Esophagus squamous epithelium (tissue), 4 donors: Measurements from ENCODE around the gene BAHCC1.

ENCODE experiments used
- POLR2A ChIP-seq, 4 donors: fragments of 450-650 bp; IDR thresholded peaks; one replicate each; pipeline ENCODE4 v1.6.1; 2017; ENCODE audit warnings: antibody characterized with exemption in 4 of 4, mild to moderate bottlenecking in 4 of 4, moderate library complexity in 3 of 4
- TF ChIP-seq, protein P1 (sequence below), 6 experiments: fragments of 450-650 bp in 4 of 6; fragments of 200-600 bp in 2 of 6; sonication (generic) in 2 of 6; IDR thresholded peaks; one replicate each; pipeline ENCODE4 v1.5.1; 2016 to 2019; ENCODE audit warnings: antibody characterized with exemption in 6 of 6, mild to moderate bottlenecking in 4 of 6, moderate library complexity in 4 of 6

DNA sequence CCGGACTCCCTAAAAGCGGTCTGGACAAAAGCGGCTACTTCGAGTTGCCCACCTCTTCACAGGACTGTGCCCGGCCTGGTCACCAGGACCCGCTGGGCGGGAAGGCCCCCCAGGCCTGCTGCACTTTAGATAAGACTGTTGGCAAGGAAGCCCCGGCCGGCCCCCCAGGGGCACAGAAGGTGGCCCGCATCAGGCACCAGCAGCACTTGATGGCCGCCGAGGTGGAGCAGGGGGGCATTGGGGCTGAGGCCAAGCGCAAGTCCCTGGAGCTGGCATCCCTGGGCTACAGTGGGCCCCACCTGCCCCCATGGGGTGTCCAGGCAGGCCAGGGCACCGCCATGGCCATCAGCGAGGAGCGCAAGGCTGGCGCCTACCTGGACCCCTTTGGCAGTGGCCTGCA, 47.5 kb downstream of the BAHCC1 start:
- TF ChIP-seq, protein P1, sequence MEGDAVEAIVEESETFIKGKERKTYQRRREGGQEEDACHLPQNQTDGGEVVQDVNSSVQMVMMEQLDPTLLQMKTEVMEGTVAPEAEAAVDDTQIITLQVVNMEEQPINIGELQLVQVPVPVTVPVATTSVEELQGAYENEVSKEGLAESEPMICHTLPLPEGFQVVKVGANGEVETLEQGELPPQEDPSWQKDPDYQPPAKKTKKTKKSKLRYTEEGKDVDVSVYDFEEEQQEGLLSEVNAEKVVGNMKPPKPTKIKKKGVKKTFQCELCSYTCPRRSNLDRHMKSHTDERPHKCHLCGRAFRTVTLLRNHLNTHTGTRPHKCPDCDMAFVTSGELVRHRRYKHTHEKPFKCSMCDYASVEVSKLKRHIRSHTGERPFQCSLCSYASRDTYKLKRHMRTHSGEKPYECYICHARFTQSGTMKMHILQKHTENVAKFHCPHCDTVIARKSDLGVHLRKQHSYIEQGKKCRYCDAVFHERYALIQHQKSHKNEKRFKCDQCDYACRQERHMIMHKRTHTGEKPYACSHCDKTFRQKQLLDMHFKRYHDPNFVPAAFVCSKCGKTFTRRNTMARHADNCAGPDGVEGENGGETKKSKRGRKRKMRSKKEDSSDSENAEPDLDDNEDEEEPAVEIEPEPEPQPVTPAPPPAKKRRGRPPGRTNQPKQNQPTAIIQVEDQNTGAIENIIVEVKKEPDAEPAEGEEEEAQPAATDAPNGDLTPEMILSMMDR (IDR thresholded peaks at IDR 0.05) = no peak
- TF ChIP-seq POLR2A (IDR thresholded peaks at IDR 0.05) = no peak
